GM12873 (cell line): ENCODE measurements around the gene SUSD4.

Source experiments
- CTCF ChIP-seq: IDR thresholded peaks from 2 replicates; pipeline ENCODE4 v1.5.1; 2012; ENCODE audit warnings: low read depth, mild to moderate bottlenecking, moderate library complexity, low read length, control low read depth; ENCODE audit not compliant: insufficient read depth; ENCODE audit errors: missing control alignments

Gene SUSD4

GRCh38 chr1:223269006-223269405, 95.0 kb downstream of the SUSD4 start:
- TF ChIP-seq CTCF: no peak

- TF ChIP-seq CTCF: no peak
Measured at GRCh38 chr1:223266632-223267172, 97.3 kb downstream of the SUSD4 start.

- no peak for TF ChIP-seq CTCF
Measured at GRCh38 chr1:223264983-223265908, 98.7 kb downstream of the SUSD4 start.

- no peak for TF ChIP-seq CTCF
Measured at GRCh38 chr1:223264529-223264928, 99.4 kb downstream of the SUSD4 start.

- no peak for TF ChIP-seq CTCF
Measured at GRCh38 chr1:223261914-223262313, 102.1 kb downstream of the SUSD4 start.

- TF ChIP-seq CTCF: no peak
Measured at GRCh38 chr1:223260712-223261111, 103.3 kb downstream of the SUSD4 start.

- TF ChIP-seq CTCF: no peak
Measured at GRCh38 chr1:223259462-223259861, 104.5 kb downstream of the SUSD4 start.
